K562 (cell line): ENCODE measurements around the gene ROBO1. TPM values are rescaled to one million over a fixed set of nuclear protein-coding genes. Genes with fewer than 3 reads are reported as not detected.

ENCODE experiments used
- ARID1B ChIP-seq: fragments of 450-650 bp; IDR thresholded peaks from 2 replicates; pipeline ENCODE4 v1.6.1; 2016; ENCODE audit warnings: antibody characterized with exemption, mild to moderate bottlenecking, inconsistent platforms
- C11orf30 ChIP-seq: fragments of 450-650 bp; IDR thresholded peaks from 2 replicates; pipeline ENCODE4 v1.6.1; 2016; ENCODE audit warnings: low read depth, mild to moderate bottlenecking
- CBFA2T2 ChIP-seq: fragments of 450-650 bp; conservative IDR thresholded peaks from 2 replicates; pipeline ENCODE4 v1.6.1; 2017; ENCODE audit warnings: mild to moderate bottlenecking
- CEBPB ChIP-seq: fragments of 450-650 bp; IDR thresholded peaks from 2 replicates; pipeline ENCODE4 v1.6.1; 2016; ENCODE audit warnings: missing genetic modification characterization, missing compliant biosample characterization
- EWSR1 ChIP-seq: fragments of 450-650 bp; IDR thresholded peaks from 2 replicates; pipeline ENCODE4 v1.6.1; 2018; ENCODE audit warnings: borderline replicate concordance, mild to moderate bottlenecking, low read depth, moderate library complexity; ENCODE audit not compliant: partially characterized antibody
- FUS ChIP-seq: fragments of 200-400 bp; formaldehyde crosslinking; optimal IDR thresholded peaks from 2 replicates; pipeline ENCODE3; 2017; ENCODE audit warnings: low read depth, low read length
- ZKSCAN1 ChIP-seq: fragments of 150-350 bp; IDR thresholded peaks from 2 replicates; pipeline ENCODE4 v1.6.1; 2016; ENCODE audit warnings: low read depth, low read length
- ZNF133 ChIP-seq: fragments of 250-450 bp; sonication (Bioruptor Pico); IDR thresholded peaks from 2 replicates; pipeline ENCODE4 v1.4.0; 2020; ENCODE audit warnings: mild to moderate bottlenecking
- ZNF253 ChIP-seq: fragments of 250-450 bp; sonication (Bioruptor Pico); conservative IDR thresholded peaks from 2 replicates; pipeline ENCODE4 v1.6.1; 2021; ENCODE audit warnings: mild to moderate bottlenecking
- ZNF316 ChIP-seq: fragments of 450-650 bp; IDR thresholded peaks from 2 replicates; pipeline ENCODE4 v1.6.1; 2016
- polyA plus RNA-seq, 8 experiments: library from polyadenylated mRNA; depleted of rRNA in 4 of 8; stranded (reverse) in 5 of 8; unstranded in 3 of 8; fragments of >200 nt; fragmentation: Nextera tagmentation in 2 of 8; fragmentation: Illumina TruSeq in 1 of 8; extraction: Ambion mirVana in 2 of 8; extraction: Trizol in 1 of 8; gene quantifications; 2 replicates each; pipeline versions ENCODE4 v1.2.1 to v1.2.3, GENCODE V29; 2011 to 2014; ENCODE audit warnings: inconsistent platforms in 1 of 8, missing spikeins in 1 of 8
- total RNA-seq, 7 experiments: library from RNA; depleted of rRNA in 6 of 7; stranded (reverse); fragments of >200 nt in 6 of 7; fragmentation: Illumina TruSeq in 2 of 7; extraction: Trizol in 2 of 7; gene quantifications; 2 replicates each; pipeline versions ENCODE4 v1.2.1 to v1.2.3, GENCODE V29; 2011 to 2021; ENCODE audit warnings: low replicate concordance in 1 of 7
- TF ChIP-seq, protein P1 (sequence below): sonication (generic); formaldehyde crosslinking; IDR thresholded peaks from 2 replicates; pipeline ENCODE4 v1.8.1; 2023; ENCODE audit warnings: missing genetic modification reagents, mild to moderate bottlenecking, borderline replicate concordance
- TF ChIP-seq, protein P2 (sequence below): fragments of 250-450 bp; sonication (Bioruptor Pico); IDR thresholded peaks from 2 replicates; pipeline ENCODE4 v1.5.0; 2022; ENCODE audit warnings: mild to moderate bottlenecking
- TF ChIP-seq, protein P3 (sequence below), 2 experiments: IDR thresholded peaks in 1 of 2; conservative IDR thresholded peaks in 1 of 2; 2 replicates each; pipeline ENCODE4 v1.6.1; 2016; ENCODE audit warnings: low read depth in 2 of 2, mild to moderate bottlenecking in 1 of 2, missing compliant biosample characterization in 1 of 2, missing genetic modification characterization in 1 of 2, moderate library complexity in 1 of 2
- TF ChIP-seq, protein P4 (sequence below): IDR thresholded peaks from 2 replicates; pipeline ENCODE4 v1.6.1; 2011; ENCODE audit not compliant: insufficient read length; ENCODE audit errors: extremely low read depth
- TF ChIP-seq, protein P5 (sequence below): sonication (generic); formaldehyde crosslinking; IDR thresholded peaks from 2 replicates; pipeline ENCODE4 v1.8.0; 2023; ENCODE audit warnings: mild to moderate bottlenecking, missing genetic modification reagents

ROBO1 gene
- total and polyA plus RNA-seq, 9 of the 15 experiments (the other 6 are each of a cell fraction or from before 2014, with no cell fraction given) = 0.01 to 0.53 (median 0.17) TPM; not detected in 5

DNA sequence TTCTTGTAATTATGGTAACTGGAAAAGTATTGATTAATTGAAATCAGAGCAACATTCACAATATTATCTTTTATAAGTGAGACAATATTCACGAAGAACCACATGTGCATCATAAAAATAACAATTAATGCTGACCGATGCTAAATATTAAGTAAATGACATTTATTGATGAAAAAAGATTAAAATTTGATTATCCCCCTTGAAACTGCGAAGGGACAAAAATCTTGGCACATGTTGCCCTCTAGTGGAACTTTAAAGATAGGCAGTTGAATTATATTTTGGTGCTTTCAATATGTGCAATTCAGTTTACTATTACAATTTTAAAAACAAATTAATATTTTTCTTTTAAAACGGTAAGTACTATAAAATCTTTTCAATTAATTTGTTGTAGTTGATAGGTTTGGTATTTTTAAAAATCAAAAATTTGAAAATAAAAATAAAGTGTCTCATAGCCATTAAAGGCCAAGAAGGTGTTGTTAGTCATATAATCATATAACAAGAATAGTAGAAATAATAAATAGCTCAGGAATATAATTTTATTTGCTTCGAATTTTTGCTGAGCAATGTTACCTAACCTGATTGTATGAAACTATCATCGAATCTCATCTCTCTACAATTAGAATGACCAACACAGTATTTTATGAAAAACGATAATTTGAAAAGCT, 270.2 kb downstream of the ROBO1 start (continued):
- TF ChIP-seq, protein P1, sequence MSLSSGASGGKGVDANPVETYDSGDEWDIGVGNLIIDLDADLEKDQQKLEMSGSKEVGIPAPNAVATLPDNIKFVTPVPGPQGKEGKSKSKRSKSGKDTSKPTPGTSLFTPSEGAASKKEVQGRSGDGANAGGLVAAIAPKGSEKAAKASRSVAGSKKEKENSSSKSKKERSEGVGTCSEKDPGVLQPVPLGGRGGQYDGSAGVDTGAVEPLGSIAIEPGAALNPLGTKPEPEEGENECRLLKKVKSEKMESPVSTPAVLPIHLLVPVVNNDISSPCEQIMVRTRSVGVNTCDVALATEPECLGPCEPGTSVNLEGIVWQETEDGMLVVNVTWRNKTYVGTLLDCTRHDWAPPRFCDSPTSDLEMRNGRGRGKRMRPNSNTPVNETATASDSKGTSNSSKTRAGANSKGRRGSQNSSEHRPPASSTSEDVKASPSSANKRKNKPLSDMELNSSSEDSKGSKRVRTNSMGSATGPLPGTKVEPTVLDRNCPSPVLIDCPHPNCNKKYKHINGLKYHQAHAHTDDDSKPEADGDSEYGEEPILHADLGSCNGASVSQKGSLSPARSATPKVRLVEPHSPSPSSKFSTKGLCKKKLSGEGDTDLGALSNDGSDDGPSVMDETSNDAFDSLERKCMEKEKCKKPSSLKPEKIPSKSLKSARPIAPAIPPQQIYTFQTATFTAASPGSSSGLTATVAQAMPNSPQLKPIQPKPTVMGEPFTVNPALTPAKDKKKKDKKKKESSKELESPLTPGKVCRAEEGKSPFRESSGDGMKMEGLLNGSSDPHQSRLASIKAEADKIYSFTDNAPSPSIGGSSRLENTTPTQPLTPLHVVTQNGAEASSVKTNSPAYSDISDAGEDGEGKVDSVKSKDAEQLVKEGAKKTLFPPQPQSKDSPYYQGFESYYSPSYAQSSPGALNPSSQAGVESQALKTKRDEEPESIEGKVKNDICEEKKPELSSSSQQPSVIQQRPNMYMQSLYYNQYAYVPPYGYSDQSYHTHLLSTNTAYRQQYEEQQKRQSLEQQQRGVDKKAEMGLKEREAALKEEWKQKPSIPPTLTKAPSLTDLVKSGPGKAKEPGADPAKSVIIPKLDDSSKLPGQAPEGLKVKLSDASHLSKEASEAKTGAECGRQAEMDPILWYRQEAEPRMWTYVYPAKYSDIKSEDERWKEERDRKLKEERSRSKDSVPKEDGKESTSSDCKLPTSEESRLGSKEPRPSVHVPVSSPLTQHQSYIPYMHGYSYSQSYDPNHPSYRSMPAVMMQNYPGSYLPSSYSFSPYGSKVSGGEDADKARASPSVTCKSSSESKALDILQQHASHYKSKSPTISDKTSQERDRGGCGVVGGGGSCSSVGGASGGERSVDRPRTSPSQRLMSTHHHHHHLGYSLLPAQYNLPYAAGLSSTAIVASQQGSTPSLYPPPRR = no peak
- TF ChIP-seq, protein P2, sequence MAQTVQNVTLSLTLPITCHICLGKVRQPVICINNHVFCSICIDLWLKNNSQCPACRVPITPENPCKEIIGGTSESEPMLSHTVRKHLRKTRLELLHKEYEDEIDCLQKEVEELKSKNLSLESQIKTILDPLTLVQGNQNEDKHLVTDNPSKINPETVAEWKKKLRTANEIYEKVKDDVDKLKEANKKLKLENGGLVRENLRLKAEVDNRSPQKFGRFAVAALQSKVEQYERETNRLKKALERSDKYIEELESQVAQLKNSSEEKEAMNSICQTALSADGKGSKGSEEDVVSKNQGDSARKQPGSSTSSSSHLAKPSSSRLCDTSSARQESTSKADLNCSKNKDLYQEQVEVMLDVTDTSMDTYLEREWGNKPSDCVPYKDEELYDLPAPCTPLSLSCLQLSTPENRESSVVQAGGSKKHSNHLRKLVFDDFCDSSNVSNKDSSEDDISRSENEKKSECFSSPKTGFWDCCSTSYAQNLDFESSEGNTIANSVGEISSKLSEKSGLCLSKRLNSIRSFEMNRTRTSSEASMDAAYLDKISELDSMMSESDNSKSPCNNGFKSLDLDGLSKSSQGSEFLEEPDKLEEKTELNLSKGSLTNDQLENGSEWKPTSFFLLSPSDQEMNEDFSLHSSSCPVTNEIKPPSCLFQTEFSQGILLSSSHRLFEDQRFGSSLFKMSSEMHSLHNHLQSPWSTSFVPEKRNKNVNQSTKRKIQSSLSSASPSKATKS = no peak
- TF ChIP-seq FUS (no peak), ZNF316 (peak; percentile 78), ZNF253 (CRISPR knock-in tag) (no peak), CBFA2T2 (no peak), ARID1B (no peak), C11orf30 (peak; percentile 44; the same call in 1 of the 2 replicates), ZKSCAN1 (no peak), EWSR1 (no peak), CEBPB (tag) (no peak), ZNF133 (CRISPR knock-in tag) (no peak)
- TF ChIP-seq, protein P3, sequence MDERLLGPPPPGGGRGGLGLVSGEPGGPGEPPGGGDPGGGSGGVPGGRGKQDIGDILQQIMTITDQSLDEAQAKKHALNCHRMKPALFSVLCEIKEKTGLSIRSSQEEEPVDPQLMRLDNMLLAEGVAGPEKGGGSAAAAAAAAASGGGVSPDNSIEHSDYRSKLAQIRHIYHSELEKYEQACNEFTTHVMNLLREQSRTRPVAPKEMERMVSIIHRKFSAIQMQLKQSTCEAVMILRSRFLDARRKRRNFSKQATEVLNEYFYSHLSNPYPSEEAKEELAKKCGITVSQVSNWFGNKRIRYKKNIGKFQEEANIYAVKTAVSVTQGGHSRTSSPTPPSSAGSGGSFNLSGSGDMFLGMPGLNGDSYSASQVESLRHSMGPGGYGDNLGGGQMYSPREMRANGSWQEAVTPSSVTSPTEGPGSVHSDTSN (CRISPR knock-in tag; IDR thresholded peaks at IDR 0.05; ENCODE audit: low read depth) = no peak
- TF ChIP-seq, protein P3 (tag; conservative IDR thresholded peaks at IDR 0.05; ENCODE audit: low read depth) = no peak
- TF ChIP-seq, protein P4, sequence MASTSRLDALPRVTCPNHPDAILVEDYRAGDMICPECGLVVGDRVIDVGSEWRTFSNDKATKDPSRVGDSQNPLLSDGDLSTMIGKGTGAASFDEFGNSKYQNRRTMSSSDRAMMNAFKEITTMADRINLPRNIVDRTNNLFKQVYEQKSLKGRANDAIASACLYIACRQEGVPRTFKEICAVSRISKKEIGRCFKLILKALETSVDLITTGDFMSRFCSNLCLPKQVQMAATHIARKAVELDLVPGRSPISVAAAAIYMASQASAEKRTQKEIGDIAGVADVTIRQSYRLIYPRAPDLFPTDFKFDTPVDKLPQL = no peak
- TF ChIP-seq, protein P5, sequence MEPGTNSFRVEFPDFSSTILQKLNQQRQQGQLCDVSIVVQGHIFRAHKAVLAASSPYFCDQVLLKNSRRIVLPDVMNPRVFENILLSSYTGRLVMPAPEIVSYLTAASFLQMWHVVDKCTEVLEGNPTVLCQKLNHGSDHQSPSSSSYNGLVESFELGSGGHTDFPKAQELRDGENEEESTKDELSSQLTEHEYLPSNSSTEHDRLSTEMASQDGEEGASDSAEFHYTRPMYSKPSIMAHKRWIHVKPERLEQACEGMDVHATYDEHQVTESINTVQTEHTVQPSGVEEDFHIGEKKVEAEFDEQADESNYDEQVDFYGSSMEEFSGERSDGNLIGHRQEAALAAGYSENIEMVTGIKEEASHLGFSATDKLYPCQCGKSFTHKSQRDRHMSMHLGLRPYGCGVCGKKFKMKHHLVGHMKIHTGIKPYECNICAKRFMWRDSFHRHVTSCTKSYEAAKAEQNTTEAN = no peak
